ENCODE measurements around the gene KRT72.

The KRT72 gene

GRCh38 chr12:52577316-52577715, 23.9 kb downstream of the KRT72 start:
- Histone ChIP-seq H3K4me3 (ENCODE audit: low read length in 2 of 2) (no peak overlapping the region), H3K27ac (replicated peaks; ENCODE audit: low read length) (no peak overlapping the region), H2BK120ac (ENCODE audit: low read depth, low read length) (no peak overlapping the region), H2AK5ac (ENCODE audit: low read depth, low read length) (no peak overlapping the region), H2AFZ (ENCODE audit: low read length) (no peak overlapping the region), H3K4me2 (ENCODE audit: insufficient read depth, low read length, poor library complexity, severe bottlenecking) (no peak overlapping the region), H3K23ac (ENCODE audit: low read depth, low read length, poor library complexity) (no peak overlapping the region), H3K79me1 (ENCODE audit: low read depth, low read length) (no peaks in the 10 kb centered on the region), H3K4ac (ENCODE audit: low read length) (no peak overlapping the region), H3K18ac (ENCODE audit: low read length) (no peak overlapping the region), H4K8ac (ENCODE audit: low read depth, low read length) (no peak overlapping the region), H3K14ac (ENCODE audit: low read length) (no peak overlapping the region), H3K27me3 (ENCODE audit: control insufficient read depth in 3 of 3, insufficient read depth in 3 of 3, low read depth in 1 of 3, low read length in 3 of 3) (peaks cover 0 to 21% (median 0%) of the 10 kb centered on the region in 3 experiments), H3K9ac (ENCODE audit: low read depth, low read length, poor library complexity) (no peak overlapping the region), H3K9me3 (replicated peaks in 1 of 2; ENCODE audit: control insufficient read depth in 2 of 2, insufficient read depth in 1 of 2, low read depth in 1 of 2, low read length in 2 of 2) (no peaks in the 10 kb centered on the region), H2BK15ac (ENCODE audit: low read length) (no peak overlapping the region), H3K4me1 (ENCODE audit: control insufficient read depth in 2 of 2, insufficient read depth in 1 of 2, low read depth in 1 of 2, low read length in 2 of 2) (peaks cover 0 to 5% of the 10 kb centered on the region in 2 donors), H3K36me3 (replicated peaks in 1 of 2; ENCODE audit: control insufficient read depth in 2 of 2, insufficient read depth in 2 of 2, low read length in 2 of 2) (no peaks in the 10 kb centered on the region), H2BK12ac (ENCODE audit: low read length) (no peak overlapping the region), H2BK5ac (ENCODE audit: low read length) (no peak overlapping the region), H4K91ac (ENCODE audit: low read depth, low read length, poor library complexity) (no peak overlapping the region)
- WGBS, 2 donors (ENCODE audit: extremely low coverage in 2 of 2, insufficient read length in 2 of 2, insufficient replicate concordance in 1 of 2) = no CpG with 5 or more reads among the region's 8 CpGs
- DNase-seq (ENCODE audit: low spot score) = no peak

- no peak overlapping the region for H3K9ac ChIP-seq (ENCODE audit: low read depth, low read length, poor library complexity)
- no peak overlapping the region for H3K4me2 ChIP-seq (ENCODE audit: insufficient read depth, low read length, poor library complexity, severe bottlenecking)
- no peak overlapping the region for H4K8ac ChIP-seq (ENCODE audit: low read depth, low read length)
Measured at GRCh38 chr12:52575948-52576347, 25.3 kb downstream of the KRT72 start.

GRCh38 chr12:52575256-52575655, 26.0 kb downstream of the KRT72 start:
- no peak overlapping the region for H3K23ac ChIP-seq (ENCODE audit: low read depth, low read length, poor library complexity)
- H2BK12ac ChIP-seq (ENCODE audit: low read length) = no peak overlapping the region
- H3K36me3 ChIP-seq (replicated peaks in 1 of 2; ENCODE audit: control insufficient read depth in 2 of 2, insufficient read depth in 2 of 2, low read length in 2 of 2) = no peaks in the 10 kb centered on the region
- no peak overlapping the region for H4K8ac ChIP-seq (ENCODE audit: low read depth, low read length)
- H3K4me2 ChIP-seq (ENCODE audit: insufficient read depth, low read length, poor library complexity, severe bottlenecking) = no peak overlapping the region
- no peak overlapping the region for H3K4ac ChIP-seq (ENCODE audit: low read length)
- H3K4me3 ChIP-seq (ENCODE audit: low read length in 2 of 2) = no peak overlapping the region
- no peak overlapping the region for H2BK120ac ChIP-seq (ENCODE audit: low read depth, low read length)
- no peak overlapping the region for H3K27ac ChIP-seq (replicated peaks; ENCODE audit: low read length)
- no peaks in the 10 kb centered on the region for H3K79me1 ChIP-seq (ENCODE audit: low read depth, low read length)
- H3K9me3 ChIP-seq (replicated peaks in 1 of 2; ENCODE audit: control insufficient read depth in 2 of 2, insufficient read depth in 1 of 2, low read depth in 1 of 2, low read length in 2 of 2) = no peaks in the 10 kb centered on the region
- no peak overlapping the region for H3K14ac ChIP-seq (ENCODE audit: low read length)
- H2AFZ ChIP-seq (ENCODE audit: low read length) = no peak overlapping the region
- peaks cover 0 to 24% (median 0%) of the 10 kb centered on the region in 3 experiments for H3K27me3 ChIP-seq (ENCODE audit: control insufficient read depth in 3 of 3, insufficient read depth in 3 of 3, low read depth in 1 of 3, low read length in 3 of 3)
- H2BK5ac ChIP-seq (ENCODE audit: low read length) = no peak overlapping the region
- no peak overlapping the region for H2BK15ac ChIP-seq (ENCODE audit: low read length)
- no peak overlapping the region for H4K91ac ChIP-seq (ENCODE audit: low read depth, low read length, poor library complexity)
- DNase-seq (ENCODE audit: low spot score) = no peak
- no peak overlapping the region for H3K9ac ChIP-seq (ENCODE audit: low read depth, low read length, poor library complexity)
- H3K18ac ChIP-seq (ENCODE audit: low read length) = no peak overlapping the region
- H2AK5ac ChIP-seq (ENCODE audit: low read depth, low read length) = no peak overlapping the region
- H3K4me1 ChIP-seq (ENCODE audit: control insufficient read depth in 2 of 2, insufficient read depth in 1 of 2, low read depth in 1 of 2, low read length in 2 of 2) = peaks cover 0 to 5% of the 10 kb centered on the region in 2 donors
- WGBS, 2 donors (ENCODE audit: extremely low coverage in 2 of 2, insufficient read length in 2 of 2, insufficient replicate concordance in 1 of 2) = no CpG with 5 or more reads among the region's 9 CpGs

More at GRCh38 chr12:52575948-52576347, 25.3 kb downstream of the KRT72 start:
- Histone ChIP-seq H3K4ac (ENCODE audit: low read length) (no peak overlapping the region), H3K79me1 (ENCODE audit: low read depth, low read length) (no peaks in the 10 kb centered on the region), H2BK15ac (ENCODE audit: low read length) (no peak overlapping the region), H2BK12ac (ENCODE audit: low read length) (no peak overlapping the region), H3K4me3 (ENCODE audit: low read length in 2 of 2) (no peak overlapping the region), H2BK120ac (ENCODE audit: low read depth, low read length) (no peak overlapping the region), H4K91ac (ENCODE audit: low read depth, low read length, poor library complexity) (no peak overlapping the region), H3K18ac (ENCODE audit: low read length) (no peak overlapping the region), H2AK5ac (ENCODE audit: low read depth, low read length) (no peak overlapping the region), H2BK5ac (ENCODE audit: low read length) (no peak overlapping the region), H3K23ac (ENCODE audit: low read depth, low read length, poor library complexity) (no peak overlapping the region), H3K14ac (ENCODE audit: low read length) (no peak overlapping the region), H3K36me3 (replicated peaks in 1 of 2; ENCODE audit: control insufficient read depth in 2 of 2, insufficient read depth in 2 of 2, low read length in 2 of 2) (no peaks in the 10 kb centered on the region), H3K4me1 (ENCODE audit: control insufficient read depth in 2 of 2, insufficient read depth in 1 of 2, low read depth in 1 of 2, low read length in 2 of 2) (peaks cover 0 to 5% of the 10 kb centered on the region in 2 donors), H2AFZ (ENCODE audit: low read length) (no peak overlapping the region), H3K27ac (replicated peaks; ENCODE audit: low read length) (no peak overlapping the region), H3K9me3 (replicated peaks in 1 of 2; ENCODE audit: control insufficient read depth in 2 of 2, insufficient read depth in 1 of 2, low read depth in 1 of 2, low read length in 2 of 2) (no peaks in the 10 kb centered on the region), H3K27me3 (ENCODE audit: control insufficient read depth in 3 of 3, insufficient read depth in 3 of 3, low read depth in 1 of 3, low read length in 3 of 3) (peaks cover 0 to 24% (median 0%) of the 10 kb centered on the region in 3 experiments)
- DNase-seq (ENCODE audit: low spot score) = no peak
- no CpG with 5 or more reads among the region's 3 CpGs for WGBS, 2 donors (ENCODE audit: extremely low coverage in 2 of 2, insufficient read length in 2 of 2, insufficient replicate concordance in 1 of 2)

- H2BK15ac ChIP-seq (ENCODE audit: low read length) = no peak within 1 kb of the TSS
- H3K9ac ChIP-seq (ENCODE audit: low read depth, low read length, poor library complexity) = no peak within 1 kb of the TSS
- H4K91ac ChIP-seq (ENCODE audit: low read depth, low read length, poor library complexity) = no peak within 1 kb of the TSS
- H4K8ac ChIP-seq (ENCODE audit: low read depth, low read length) = no peak within 1 kb of the TSS
- H3K27ac ChIP-seq (replicated peaks; ENCODE audit: low read length) = no peak within 1 kb of the TSS
- H3K4me2 ChIP-seq (ENCODE audit: insufficient read depth, low read length, poor library complexity, severe bottlenecking) = no peak within 1 kb of the TSS
- no peaks in the 10 kb centered on the region for H3K36me3 ChIP-seq (replicated peaks in 1 of 2; ENCODE audit: control insufficient read depth in 2 of 2, insufficient read depth in 2 of 2, low read length in 2 of 2)
- no peak within 1 kb of the TSS for H2BK12ac ChIP-seq (ENCODE audit: low read length)
- no peak within 1 kb of the TSS for H2BK5ac ChIP-seq (ENCODE audit: low read length)
- H2AK5ac ChIP-seq (ENCODE audit: low read depth, low read length) = no peak within 1 kb of the TSS
- H3K27me3 ChIP-seq (ENCODE audit: control insufficient read depth in 3 of 3, insufficient read depth in 3 of 3, low read depth in 1 of 3, low read length in 3 of 3) = peaks cover 0 to 12% (median 0%) of the 10 kb centered on the region in 3 experiments
- H3K14ac ChIP-seq (ENCODE audit: low read length) = no peak within 1 kb of the TSS
- no peak for DNase-seq (ENCODE audit: low spot score)
- H3K18ac ChIP-seq (ENCODE audit: low read length) = no peak within 1 kb of the TSS
- peaks cover 0 to 5% of the 10 kb centered on the region in 2 donors for H3K4me1 ChIP-seq (ENCODE audit: control insufficient read depth in 2 of 2, insufficient read depth in 1 of 2, low read depth in 1 of 2, low read length in 2 of 2)
- WGBS, 2 donors (ENCODE audit: extremely low coverage in 2 of 2, insufficient read length in 2 of 2, insufficient replicate concordance in 1 of 2) = no CpG with 5 or more reads among the region's 3 CpGs
- H2AFZ ChIP-seq (ENCODE audit: low read length) = no peak within 1 kb of the TSS
- no peak within 1 kb of the TSS for H3K4me3 ChIP-seq (ENCODE audit: low read length in 2 of 2)
- H2BK120ac ChIP-seq (ENCODE audit: low read depth, low read length) = no peak within 1 kb of the TSS
- no peaks in the 10 kb centered on the region for H3K9me3 ChIP-seq (replicated peaks in 1 of 2; ENCODE audit: control insufficient read depth in 2 of 2, insufficient read depth in 1 of 2, low read depth in 1 of 2, low read length in 2 of 2)
- H3K23ac ChIP-seq (ENCODE audit: low read depth, low read length, poor library complexity) = no peak within 1 kb of the TSS
- no peaks in the 10 kb centered on the region for H3K79me1 ChIP-seq (ENCODE audit: low read depth, low read length)
- H3K4ac ChIP-seq (ENCODE audit: low read length) = no peak within 1 kb of the TSS
Measured at GRCh38 chr12:52573743-52574142, 27.5 kb downstream of the KRT72 start, which contains the start of gene KRT74. Gene KRT74 (minus strand): TSS chr12:52573843. CDS start chr12:52573777, 66 bp downstream.

Measured in neuronal stem cell (in vitro differentiated cells).